ENCODE measurements around the gene SORCS1. TPM values are rescaled to one million over a fixed set of nuclear protein-coding genes. Genes with fewer than 3 reads are reported as not detected.

The SORCS1 gene
- total and polyA plus RNA-seq, 2 of the 8 experiments (the other 6 are each of a cell fraction or from before 2014, with no cell fraction given) = 4.1 to 4.6 TPM

- no peak overlapping the region for H2BK5ac ChIP-seq (ENCODE audit: low read depth, low read length)
- H4K5ac ChIP-seq (ENCODE audit: insufficient read length, low read depth, low read length) = no peak overlapping the region
- H2BK20ac ChIP-seq (ENCODE audit: low read length) = no peak overlapping the region
- whole genome bisulfite sequencing, 2 experiments (ENCODE audit: extremely low coverage in 1 of 2, insufficient coverage in 1 of 2, insufficient read length in 1 of 2, insufficient replicate concordance in 2 of 2, low coverage in 1 of 2, low lambda C conversion rate in 2 of 2, missing lambda C conversion rate in 1 of 2) = 92% methylated on average over 1 of the region's 1 CpG; no CpG with 5 or more reads in 1 of the 2 experiments
- FAIRE-seq = no peak
- H3K9ac ChIP-seq (replicated peaks in 1 of 4; ENCODE audit: extremely low read depth in 1 of 4, low read depth in 3 of 4, low read length in 3 of 4) = no peak overlapping the region
- H2AFZ ChIP-seq (ENCODE audit: low read length) = no peak overlapping the region
- no peak overlapping the region for H3K4me2 ChIP-seq (ENCODE audit: insufficient read depth in 1 of 2, low read depth in 2 of 2, low read length in 2 of 2)
- ChIA-PET CTCF (ENCODE audit: partially characterized antibody) (interaction anchor here (0.6 kb wide), 1 partner anchor 518 kb away, joined by 3 read pairs; no protein-coding TSS in a partner anchor), POLR2A (ENCODE audit: partially characterized antibody) (no interaction called here)
- H3K4me1 ChIP-seq (replicated peaks in 1 of 4; ENCODE audit: control insufficient read depth in 3 of 4, insufficient read depth in 4 of 4, low read length in 3 of 4) = no peaks in the 10 kb centered on the region
- no peak overlapping the region for H3K4me3 ChIP-seq (ENCODE audit: extremely low read depth in 1 of 4, insufficient read depth in 2 of 4, low read depth in 3 of 4, low read length in 4 of 4)
- H3K23me2 ChIP-seq (ENCODE audit: low read depth, low read length) = no peaks in the 10 kb centered on the region
- no peak overlapping the region for H3K14ac ChIP-seq (ENCODE audit: insufficient read length)
- H3K4ac ChIP-seq (replicated peaks; ENCODE audit: insufficient read length, low read depth, low read length) = no peak overlapping the region
- H4K20me1 ChIP-seq (replicated peaks in 1 of 2; ENCODE audit: control insufficient read depth in 1 of 2, insufficient read depth in 2 of 2, low read length in 2 of 2) = no peaks in the 10 kb centered on the region
- H3K23ac ChIP-seq (ENCODE audit: insufficient read length) = no peak overlapping the region
- TF ChIP-seq CTCF (IDR thresholded peaks at IDR 0.05; ENCODE audit: control extremely low read depth in 1 of 3, insufficient read depth in 1 of 3, low read depth in 1 of 3, low read length in 3 of 3) = no peak
- TF ChIP-seq SRF (IDR thresholded peaks at IDR 0.05; ENCODE audit: low read depth, low read length) = no peak
- TF ChIP-seq SP2 (IDR thresholded peaks at IDR 0.05; ENCODE audit: low read length) = no peak
- TF ChIP-seq RBBP5 (IDR thresholded peaks at IDR 0.05; ENCODE audit: borderline replicate concordance, low read depth, low read length) = no peak
- no peak overlapping the region for H2BK12ac ChIP-seq (ENCODE audit: low read depth, low read length)
- H3K79me2 ChIP-seq (ENCODE audit: control insufficient read depth in 1 of 2, insufficient read depth in 2 of 2, low read length in 2 of 2) = no peaks in the 10 kb centered on the region
- no peak overlapping the region for H3K27ac ChIP-seq (ENCODE audit: low read depth, low read length)
- H3K56ac ChIP-seq (replicated peaks; ENCODE audit: insufficient read length, low read depth, low read length) = no peak overlapping the region
- no peak overlapping the region for H4K91ac ChIP-seq (replicated peaks; ENCODE audit: insufficient read length, low read length)
- peaks cover 10 to 20% of the 10 kb centered on the region in 2 experiments for H3K9me3 ChIP-seq (ENCODE audit: insufficient read depth in 2 of 2, low read depth in 1 of 2, low read length in 1 of 2)
- no peak overlapping the region for H2BK15ac ChIP-seq (ENCODE audit: low read length)
- no peaks in the 10 kb centered on the region for H3K27me3 ChIP-seq (replicated peaks in 1 of 4; ENCODE audit: control insufficient read depth in 3 of 4, extremely low read depth in 1 of 4, insufficient read depth in 3 of 4, low read length in 3 of 4)
- no peak overlapping the region for H3K18ac ChIP-seq (ENCODE audit: extremely low read depth, low read length)
- no peak overlapping the region for H4K8ac ChIP-seq (ENCODE audit: extremely low read depth, insufficient read depth, low read length)
- no peaks in the 10 kb centered on the region for H3K79me1 ChIP-seq (ENCODE audit: low read depth, low read length)
- no peak overlapping the region for H2AK5ac ChIP-seq (ENCODE audit: low read depth, low read length)
- no peak for DNase-seq (ENCODE audit: low read depth in 1 of 2, low spot score in 2 of 2)
- no peak overlapping the region for H2BK120ac ChIP-seq (replicated peaks; ENCODE audit: low read depth, low read length)
- H3K36me3 ChIP-seq (ENCODE audit: control insufficient read depth in 2 of 4, insufficient read depth in 4 of 4, low read length in 3 of 4) = peaks cover 0 to 7% (median 0%) of the 10 kb centered on the region in 4 experiments; a peak in 2 of 8 replicates
These were observed 12.4 kb downstream of the SORCS1 start for GRCh38 chr10:107152087-107152486.
